Liver (tissue), 3 donors: ENCODE data around the gene TRPC4AP.

Experiments used
- EGR1 ChIP-seq, 2 donors: IDR thresholded peaks; 2 replicates each; pipeline ENCODE4 v1.6.1; 2016 to 2018; ENCODE audit warnings: antibody characterized with exemption in 2 of 2, low read depth in 2 of 2
- FOXA1 ChIP-seq: IDR thresholded peaks from 2 replicates; pipeline ENCODE4 v1.6.1; 2016; ENCODE audit warnings: antibody characterized with exemption
- GABPA ChIP-seq, 2 donors: IDR thresholded peaks in 1 of 2; conservative IDR thresholded peaks in 1 of 2; 2 replicates each; pipeline ENCODE4 v1.6.1; 2016; ENCODE audit warnings: antibody characterized with exemption in 2 of 2, mild to moderate bottlenecking in 1 of 2, moderate library complexity in 1 of 2
- RAD21 ChIP-seq, 2 donors: IDR thresholded peaks; 2 replicates each; pipeline ENCODE4 v1.6.1; 2016; ENCODE audit warnings: antibody characterized with exemption in 2 of 2, mild to moderate bottlenecking in 2 of 2
- SP1 ChIP-seq: IDR thresholded peaks from 2 replicates; pipeline ENCODE4 v1.6.1; 2018; ENCODE audit warnings: antibody characterized with exemption, mild to moderate bottlenecking
- TAF1 ChIP-seq: conservative IDR thresholded peaks from 2 replicates; pipeline ENCODE4 v1.6.1; 2016; ENCODE audit warnings: antibody characterized with exemption, mild to moderate bottlenecking
- YY1 ChIP-seq: IDR thresholded peaks from 2 replicates; pipeline ENCODE4 v1.6.1; 2016; ENCODE audit warnings: antibody characterized with exemption, mild to moderate bottlenecking
- TF ChIP-seq, protein P1 (sequence below): fragments of 150-350 bp; IDR thresholded peaks from 2 replicates; pipeline ENCODE4 v1.5.1; 2017; ENCODE audit warnings: improper control_type of control experiment, low read depth, low read length; ENCODE audit not compliant: missing input control
- TF ChIP-seq, protein P2 (sequence below): IDR thresholded peaks from 2 replicates; pipeline ENCODE4 v1.6.1; 2016; ENCODE audit warnings: antibody characterized with exemption
- TF ChIP-seq, protein P3 (sequence below): IDR thresholded peaks from 2 replicates; pipeline ENCODE4 v1.6.1; 2016; ENCODE audit warnings: antibody characterized with exemption, mild to moderate bottlenecking
- TF ChIP-seq, protein P4 (sequence below): IDR thresholded peaks from 2 replicates; pipeline ENCODE4 v1.6.1; 2016; ENCODE audit warnings: antibody characterized with exemption
- TF ChIP-seq, protein P5 (sequence below): IDR thresholded peaks from 2 replicates; pipeline ENCODE4 v1.6.1; 2016; ENCODE audit warnings: antibody characterized with exemption
- donor health status: healthy.
- donor health status: healthy.

DNA sequence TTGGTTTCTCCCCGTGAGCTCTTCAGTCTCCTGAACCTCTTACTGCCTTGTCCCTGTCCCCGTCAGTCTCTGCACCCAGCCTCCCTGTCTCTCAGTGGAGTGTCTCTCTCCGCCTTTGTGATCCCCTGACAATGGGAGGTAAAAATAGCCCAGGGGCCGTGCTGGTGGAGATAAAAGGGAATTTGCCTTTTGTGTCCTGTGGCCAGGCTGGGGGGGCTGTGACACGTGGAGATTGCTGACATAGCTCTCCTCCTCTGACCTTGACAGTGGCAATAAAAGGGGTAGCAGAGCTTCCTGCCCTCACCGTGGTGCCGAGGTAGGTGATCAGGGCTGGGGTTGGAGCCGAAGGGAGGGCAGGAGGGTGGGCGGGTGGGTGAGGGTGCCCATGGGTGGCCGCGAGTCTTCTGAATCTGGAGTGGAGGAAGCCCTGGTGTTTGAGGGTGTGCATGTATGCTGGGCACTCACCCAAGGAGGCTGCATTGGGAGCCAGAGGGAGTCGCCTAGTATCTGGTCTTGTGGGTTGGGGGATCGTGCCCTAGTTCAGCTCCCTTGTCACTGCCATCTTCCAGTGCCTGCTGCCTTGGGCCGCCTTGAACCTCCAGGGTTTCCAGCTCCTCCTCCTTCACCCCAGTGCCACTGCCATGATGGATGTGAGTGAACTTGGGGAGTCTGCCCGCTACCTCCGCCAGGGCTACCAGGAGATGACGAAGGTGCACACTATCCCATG is 115.1 kb downstream of the TRPC4AP start:
- no peak for TF ChIP-seq YY1
- TF ChIP-seq, protein P1, sequence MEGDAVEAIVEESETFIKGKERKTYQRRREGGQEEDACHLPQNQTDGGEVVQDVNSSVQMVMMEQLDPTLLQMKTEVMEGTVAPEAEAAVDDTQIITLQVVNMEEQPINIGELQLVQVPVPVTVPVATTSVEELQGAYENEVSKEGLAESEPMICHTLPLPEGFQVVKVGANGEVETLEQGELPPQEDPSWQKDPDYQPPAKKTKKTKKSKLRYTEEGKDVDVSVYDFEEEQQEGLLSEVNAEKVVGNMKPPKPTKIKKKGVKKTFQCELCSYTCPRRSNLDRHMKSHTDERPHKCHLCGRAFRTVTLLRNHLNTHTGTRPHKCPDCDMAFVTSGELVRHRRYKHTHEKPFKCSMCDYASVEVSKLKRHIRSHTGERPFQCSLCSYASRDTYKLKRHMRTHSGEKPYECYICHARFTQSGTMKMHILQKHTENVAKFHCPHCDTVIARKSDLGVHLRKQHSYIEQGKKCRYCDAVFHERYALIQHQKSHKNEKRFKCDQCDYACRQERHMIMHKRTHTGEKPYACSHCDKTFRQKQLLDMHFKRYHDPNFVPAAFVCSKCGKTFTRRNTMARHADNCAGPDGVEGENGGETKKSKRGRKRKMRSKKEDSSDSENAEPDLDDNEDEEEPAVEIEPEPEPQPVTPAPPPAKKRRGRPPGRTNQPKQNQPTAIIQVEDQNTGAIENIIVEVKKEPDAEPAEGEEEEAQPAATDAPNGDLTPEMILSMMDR = no peak
- TF ChIP-seq SP1 = no peak
- TF ChIP-seq, protein P2, sequence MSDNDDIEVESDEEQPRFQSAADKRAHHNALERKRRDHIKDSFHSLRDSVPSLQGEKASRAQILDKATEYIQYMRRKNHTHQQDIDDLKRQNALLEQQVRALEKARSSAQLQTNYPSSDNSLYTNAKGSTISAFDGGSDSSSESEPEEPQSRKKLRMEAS = no peak
- TF ChIP-seq GABPA (IDR thresholded peaks at IDR 0.05 in 1 of 2, conservative IDR thresholded peaks at IDR 0.05 in 1 of 2) = no peak
- TF ChIP-seq TAF1 = no peak
- no peak for TF ChIP-seq EGR1 (IDR thresholded peaks at IDR 0.05; ENCODE audit: low read depth in 2 of 2)
- TF ChIP-seq, protein P3, sequence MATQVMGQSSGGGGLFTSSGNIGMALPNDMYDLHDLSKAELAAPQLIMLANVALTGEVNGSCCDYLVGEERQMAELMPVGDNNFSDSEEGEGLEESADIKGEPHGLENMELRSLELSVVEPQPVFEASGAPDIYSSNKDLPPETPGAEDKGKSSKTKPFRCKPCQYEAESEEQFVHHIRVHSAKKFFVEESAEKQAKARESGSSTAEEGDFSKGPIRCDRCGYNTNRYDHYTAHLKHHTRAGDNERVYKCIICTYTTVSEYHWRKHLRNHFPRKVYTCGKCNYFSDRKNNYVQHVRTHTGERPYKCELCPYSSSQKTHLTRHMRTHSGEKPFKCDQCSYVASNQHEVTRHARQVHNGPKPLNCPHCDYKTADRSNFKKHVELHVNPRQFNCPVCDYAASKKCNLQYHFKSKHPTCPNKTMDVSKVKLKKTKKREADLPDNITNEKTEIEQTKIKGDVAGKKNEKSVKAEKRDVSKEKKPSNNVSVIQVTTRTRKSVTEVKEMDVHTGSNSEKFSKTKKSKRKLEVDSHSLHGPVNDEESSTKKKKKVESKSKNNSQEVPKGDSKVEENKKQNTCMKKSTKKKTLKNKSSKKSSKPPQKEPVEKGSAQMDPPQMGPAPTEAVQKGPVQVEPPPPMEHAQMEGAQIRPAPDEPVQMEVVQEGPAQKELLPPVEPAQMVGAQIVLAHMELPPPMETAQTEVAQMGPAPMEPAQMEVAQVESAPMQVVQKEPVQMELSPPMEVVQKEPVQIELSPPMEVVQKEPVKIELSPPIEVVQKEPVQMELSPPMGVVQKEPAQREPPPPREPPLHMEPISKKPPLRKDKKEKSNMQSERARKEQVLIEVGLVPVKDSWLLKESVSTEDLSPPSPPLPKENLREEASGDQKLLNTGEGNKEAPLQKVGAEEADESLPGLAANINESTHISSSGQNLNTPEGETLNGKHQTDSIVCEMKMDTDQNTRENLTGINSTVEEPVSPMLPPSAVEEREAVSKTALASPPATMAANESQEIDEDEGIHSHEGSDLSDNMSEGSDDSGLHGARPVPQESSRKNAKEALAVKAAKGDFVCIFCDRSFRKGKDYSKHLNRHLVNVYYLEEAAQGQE = no peak
- no peak for TF ChIP-seq FOXA1
- TF ChIP-seq, protein P4, sequence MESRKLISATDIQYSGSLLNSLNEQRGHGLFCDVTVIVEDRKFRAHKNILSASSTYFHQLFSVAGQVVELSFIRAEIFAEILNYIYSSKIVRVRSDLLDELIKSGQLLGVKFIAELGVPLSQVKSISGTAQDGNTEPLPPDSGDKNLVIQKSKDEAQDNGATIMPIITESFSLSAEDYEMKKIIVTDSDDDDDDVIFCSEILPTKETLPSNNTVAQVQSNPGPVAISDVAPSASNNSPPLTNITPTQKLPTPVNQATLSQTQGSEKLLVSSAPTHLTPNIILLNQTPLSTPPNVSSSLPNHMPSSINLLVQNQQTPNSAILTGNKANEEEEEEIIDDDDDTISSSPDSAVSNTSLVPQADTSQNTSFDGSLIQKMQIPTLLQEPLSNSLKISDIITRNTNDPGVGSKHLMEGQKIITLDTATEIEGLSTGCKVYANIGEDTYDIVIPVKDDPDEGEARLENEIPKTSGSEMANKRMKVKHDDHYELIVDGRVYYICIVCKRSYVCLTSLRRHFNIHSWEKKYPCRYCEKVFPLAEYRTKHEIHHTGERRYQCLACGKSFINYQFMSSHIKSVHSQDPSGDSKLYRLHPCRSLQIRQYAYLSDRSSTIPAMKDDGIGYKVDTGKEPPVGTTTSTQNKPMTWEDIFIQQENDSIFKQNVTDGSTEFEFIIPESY = no peak
- TF ChIP-seq, protein P5, sequence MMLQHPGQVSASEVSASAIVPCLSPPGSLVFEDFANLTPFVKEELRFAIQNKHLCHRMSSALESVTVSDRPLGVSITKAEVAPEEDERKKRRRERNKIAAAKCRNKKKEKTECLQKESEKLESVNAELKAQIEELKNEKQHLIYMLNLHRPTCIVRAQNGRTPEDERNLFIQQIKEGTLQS = no peak
- no peak for TF ChIP-seq RAD21 (IDR thresholded peaks at IDR 0.05)
